Left cardiac atrium (tissue), 4 donors: ENCODE data around the gene CD9. TPM values are rescaled to one million over a fixed set of nuclear protein-coding genes. Genes with fewer than 3 reads are reported as not detected.
"Not testable (repeated sequence)": the region's sequence is repeated elsewhere in the genome, so short reads cannot be mapped to it uniquely, and the experiment has no call there.

ENCODE experiments used
- ATAC-seq, 2 donors: fragments of 200-7000 bp; cut with Tn5 transposase; one replicate each; pipeline ENCODE4 v1.9.1; 2020; ENCODE audit warnings: mild to moderate bottlenecking in 2 of 2, moderate library complexity in 2 of 2
- DNase-seq: peaks from one replicate; pipeline ENCODE4 v3.0.0-alpha.2; 2020
- intact Hi-C, 2 donors: fragments of 100-400 bp; cut with DNase I; formaldehyde crosslinking; loops; one replicate each; pipeline versions ENCODE4 v1.14.1 to v1.15.1; 2022 to 2023
- total RNA-seq, 2 donors: library from RNA; stranded (reverse); fragmentation: NEBNext Ultra II Directional; extraction: Animal tissue kit (Norgen Biotek cat#: 25700); gene quantifications; one replicate each; pipeline ENCODE4 v1.2.1, GENCODE V29; 2021
- donor health status: DM: no; HTN: yes; CAD: no.
- donor health status: DM: no; HTN: yes; CAD: no; lungs with severe emphysema.
- donor health status: DM: yes; HTN: yes; CAD: no.
- donor health status: Dilated cardiomyopathy.

The CD9 gene
- total RNA-seq, 2 donors from 2014 or later, result 55.1 to 167 TPM

DNA sequence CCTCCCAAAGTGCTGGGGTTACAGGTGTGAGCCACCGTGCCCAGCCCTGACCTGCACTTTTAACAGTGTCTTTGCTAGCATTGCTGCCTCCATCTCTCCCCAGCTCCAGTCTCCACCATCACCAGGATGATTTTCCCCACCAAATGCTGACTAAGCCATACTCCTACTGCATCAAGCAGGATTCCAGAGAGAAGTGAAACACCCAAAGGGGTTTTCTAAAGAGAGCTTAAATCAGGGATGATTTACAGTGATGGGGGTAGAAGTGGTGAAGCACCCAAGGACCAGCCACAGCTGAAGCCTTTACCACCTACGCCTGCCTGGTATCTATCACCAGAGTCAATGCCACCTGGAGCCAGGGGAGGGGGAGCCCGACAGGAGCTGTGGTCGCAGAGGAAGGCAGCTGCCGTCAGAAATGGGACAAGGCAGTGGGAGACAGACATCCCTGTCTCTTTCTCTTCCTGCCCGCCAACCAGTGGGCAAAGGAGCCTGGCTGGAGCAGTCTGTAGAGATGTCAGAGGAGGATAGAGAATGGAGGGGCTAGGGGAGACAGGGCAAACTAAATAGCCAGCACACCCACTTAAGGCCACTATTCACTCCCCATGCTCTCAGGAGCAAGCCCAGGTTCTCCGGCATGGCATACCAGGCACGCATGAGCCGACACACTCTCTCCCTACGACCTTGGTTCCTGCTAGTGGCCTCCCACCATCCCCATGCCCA, 22.4 kb upstream of the CD9 start:
- no peak for ATAC-seq
- DNase-seq, result no peak
- intact Hi-C loops, result no loop called here

GRCh38 chr12:6178981-6179761, 21.0 kb upstream of the CD9 start:
- DNase-seq (no peak), ATAC-seq (no peak)
- intact Hi-C loops, result no loop called here

DNA sequence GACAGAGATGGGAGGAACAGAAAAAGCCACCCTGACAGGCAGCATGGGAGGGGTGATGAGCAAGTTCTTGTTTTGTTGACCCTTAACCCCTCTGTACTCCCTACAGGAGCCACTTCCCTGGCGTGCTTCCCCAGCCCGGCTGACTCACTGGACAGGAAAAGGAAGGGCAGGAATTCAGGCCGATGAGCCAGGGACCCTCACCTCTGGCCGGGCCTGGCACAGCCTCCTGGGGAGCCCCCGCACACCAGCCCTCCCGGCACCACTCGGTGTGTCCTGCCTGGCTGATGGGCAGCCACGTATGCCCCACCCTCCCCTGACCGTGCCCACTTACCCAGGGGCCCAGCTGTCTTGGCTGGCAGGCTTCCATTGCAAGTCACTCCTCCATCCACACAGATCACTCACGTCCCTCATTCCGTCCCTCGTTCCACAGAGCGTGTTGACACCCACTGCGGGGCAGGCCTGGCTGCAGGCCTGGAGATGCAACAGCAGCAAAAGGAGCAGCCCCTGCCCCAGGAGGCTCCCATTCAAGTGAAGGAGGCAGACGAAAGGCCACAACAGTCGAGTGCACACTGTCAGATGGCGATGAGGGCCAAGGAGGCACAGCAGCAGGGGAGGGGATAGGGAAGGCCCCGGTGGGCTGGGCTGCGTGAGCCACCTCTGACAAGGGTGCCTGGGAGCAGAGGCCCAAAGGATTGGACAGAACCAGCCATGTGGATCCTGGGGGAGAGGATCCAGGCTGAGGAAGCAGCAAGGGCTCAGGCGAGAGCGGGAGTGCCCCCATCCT, 19.7 kb upstream of the CD9 start:
- DNase-seq, result peak; percentile 89
- intact Hi-C loops, result no loop called here

DNA sequence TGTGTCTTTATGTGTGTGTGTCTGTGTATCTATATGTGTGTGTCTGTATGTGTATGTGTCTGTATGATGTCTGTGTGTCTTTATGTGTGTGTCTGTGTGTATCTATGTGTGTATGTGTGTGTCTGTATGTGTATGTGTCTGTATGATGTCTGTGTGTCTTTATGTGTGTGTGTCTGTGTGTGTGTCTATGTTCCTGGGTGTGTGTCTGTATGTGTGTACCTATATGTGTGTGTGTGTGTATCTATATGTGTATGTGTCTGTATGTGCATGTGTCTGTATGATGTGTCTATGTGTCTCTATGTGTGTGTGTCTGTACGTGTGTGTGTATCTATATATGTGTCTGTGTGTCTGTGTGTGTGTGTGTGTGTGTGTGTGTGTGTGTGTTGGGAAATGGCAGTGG, 19.0 kb upstream of the CD9 start:
- intact Hi-C loops, result no loop called here
- ATAC-seq (no peak), DNase-seq (no peak)

More for the DNA sequence above, 19.7 kb upstream of the CD9 start:
- ATAC-seq, result peak; percentile 40 to 81

GRCh38 chr12:6181583-6182278, 18.5 kb upstream of the CD9 start:
- DNase-seq (no peak), ATAC-seq (no peak)
- intact Hi-C loops, result no loop called here

GRCh38 chr12:6182279-6182898, 17.8 kb upstream of the CD9 start:
- ATAC-seq (peak; percentile 64 to 69), DNase-seq (peak; percentile 81)
- intact Hi-C loops, result no loop called here

- intact Hi-C loops, result no loop called here
- DNase-seq (peak; percentile 27), ATAC-seq (peak; percentile 5 to 34)
Observed at GRCh38 chr12:6183689-6184428, 16.3 kb upstream of the CD9 start.

DNA sequence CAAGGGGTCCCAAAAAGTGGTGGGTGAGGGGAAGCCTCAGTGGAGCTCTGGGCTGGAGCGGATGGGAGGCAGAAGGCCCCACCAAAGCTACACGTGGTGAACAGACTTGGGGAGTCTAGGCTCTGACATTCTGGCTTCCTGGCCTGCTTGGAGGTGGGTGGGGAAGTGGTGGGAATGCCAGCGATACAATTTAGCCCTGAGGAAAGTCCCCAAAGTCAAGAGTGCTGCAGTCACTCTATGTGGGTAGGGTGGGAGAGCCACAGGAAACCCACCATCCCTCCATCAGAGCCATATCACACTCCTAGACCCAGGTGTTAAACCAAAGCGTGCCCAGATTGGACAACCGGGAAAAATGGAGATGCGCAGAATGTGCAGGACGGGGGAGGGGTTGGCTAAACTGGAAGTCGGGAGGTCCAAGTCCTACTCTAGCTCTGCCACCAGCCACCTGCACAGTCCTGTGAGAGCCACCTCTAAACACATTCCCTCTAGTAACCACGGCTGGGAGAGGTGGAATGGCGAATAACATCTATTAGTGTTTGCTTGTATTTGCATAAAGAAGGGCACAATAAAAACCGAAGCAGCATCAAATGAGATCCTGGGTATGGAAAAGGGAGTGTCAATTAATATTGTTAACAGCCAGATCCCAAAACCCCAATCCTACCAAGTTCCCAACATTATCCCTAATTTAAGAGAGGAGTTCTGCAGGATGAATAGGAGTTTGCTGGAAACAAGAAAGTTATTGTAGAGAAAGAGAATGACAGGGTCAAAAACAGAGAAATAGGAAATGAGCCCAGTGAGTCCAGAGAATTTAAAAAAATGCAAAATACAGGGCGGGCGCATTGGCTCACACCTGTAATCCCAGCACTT, 14.0 kb upstream of the CD9 start:
- no peak for DNase-seq
- intact Hi-C loops, result no loop called here
- ATAC-seq, result no peak

DNA sequence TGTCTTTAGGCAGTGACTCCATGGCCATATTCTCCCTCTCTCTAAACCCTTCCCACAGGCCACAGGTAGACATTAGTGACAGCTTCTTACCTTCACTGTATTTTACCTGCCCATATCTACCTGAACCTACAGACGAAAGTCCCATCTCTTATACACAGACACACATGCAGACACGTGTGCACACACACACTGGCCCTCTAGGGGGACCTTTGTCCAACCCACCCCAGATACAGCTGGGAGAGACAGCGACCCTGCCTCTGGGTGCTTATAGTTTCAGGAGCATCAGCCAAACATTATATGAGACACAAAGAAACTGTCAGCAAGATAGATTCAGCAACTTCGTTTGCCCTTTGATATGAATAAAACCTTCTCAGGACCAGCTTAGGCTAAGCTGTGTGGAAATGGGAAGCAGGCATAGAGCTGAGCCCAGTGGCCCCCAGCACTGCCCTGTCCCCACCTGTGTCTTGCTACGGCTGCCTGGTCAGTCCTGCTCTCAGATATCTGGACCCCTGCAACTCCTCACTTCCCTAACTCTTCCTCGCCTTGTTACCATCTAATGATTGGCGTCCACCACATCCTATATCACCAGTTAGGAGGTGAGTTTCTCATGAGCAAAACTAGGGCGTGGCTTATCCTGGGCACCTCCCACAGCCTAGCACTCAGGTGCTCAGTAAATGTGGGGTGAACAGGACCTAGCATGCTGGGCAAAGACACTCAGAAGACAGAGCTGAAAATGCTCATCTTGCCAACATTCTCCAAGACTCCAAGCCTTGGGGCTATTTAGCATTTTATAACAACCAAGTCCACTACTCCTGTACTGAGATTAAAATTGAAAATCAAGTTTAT, 12.0 kb upstream of the CD9 start:
- intact Hi-C loops, result no loop called here
- DNase-seq (peak; percentile 4), ATAC-seq (no peak)

DNA sequence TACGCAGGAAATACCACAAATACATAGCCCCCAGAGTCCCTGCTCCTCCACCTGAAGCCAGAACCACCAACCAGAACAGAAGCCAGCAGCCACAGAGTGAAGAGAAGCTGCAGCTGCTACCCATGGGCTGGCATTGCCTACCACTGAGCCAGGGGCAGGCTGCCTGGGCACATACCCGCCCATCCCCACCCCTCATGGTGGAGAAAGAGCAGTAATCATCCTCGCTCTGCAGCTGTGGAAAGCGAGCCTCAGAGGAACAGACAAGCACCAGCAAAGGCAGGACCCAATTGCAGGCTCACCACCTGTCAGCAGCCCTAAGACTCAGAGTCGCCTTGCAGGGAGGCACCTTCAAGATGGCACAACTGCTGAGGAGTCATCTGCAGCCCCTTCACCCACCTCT, 11.2 kb upstream of the CD9 start:
- intact Hi-C loops, result no loop called here
- ATAC-seq, result no peak
- DNase-seq, result no peak

DNA sequence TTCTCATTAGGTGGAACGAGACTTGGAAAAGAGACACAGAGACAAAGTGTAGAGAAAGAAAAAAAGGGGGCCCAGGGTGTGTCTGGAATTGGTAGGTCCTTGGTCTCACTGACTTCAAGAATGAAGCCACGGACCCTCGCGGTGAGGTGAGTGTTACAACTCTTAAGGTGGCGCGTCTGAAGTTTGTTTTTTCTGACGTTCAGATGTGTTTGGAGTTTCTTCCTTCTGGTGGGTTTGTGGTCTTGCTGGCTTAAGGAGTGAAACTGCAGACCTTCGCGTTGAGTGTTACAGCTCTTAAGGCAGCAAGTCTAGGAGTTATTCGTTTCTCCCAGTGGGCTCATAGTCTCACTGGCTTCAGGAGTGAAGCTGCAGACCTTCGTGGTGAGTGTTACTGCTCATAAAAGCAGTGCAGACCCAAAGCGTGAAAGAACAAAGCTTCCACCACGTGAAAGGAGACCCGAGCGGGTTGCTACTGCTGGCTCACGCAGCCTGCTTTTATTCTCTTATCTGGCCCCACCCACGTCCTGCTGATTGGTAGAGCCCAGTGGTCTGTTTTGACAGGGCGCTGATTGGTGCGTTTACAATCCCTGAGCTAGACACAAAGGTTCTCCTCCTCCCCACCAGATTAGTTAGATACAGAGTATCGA, 10.1 kb upstream of the CD9 start:
- intact Hi-C loops, result loop anchor here in 1 of 2 donors (5.0 kb wide), 1 partner anchor 123 kb away; no protein-coding TSS in a partner anchor
- not testable (repeated sequence) for ATAC-seq

GRCh38 chr12:6190767-6191530, 9.3 kb upstream of the CD9 start:
- not testable (repeated sequence) for ATAC-seq, DNase-seq
- intact Hi-C loops, result loop anchor here in 1 of 2 donors (5.0 kb wide), 1 partner anchor 124 kb away; no protein-coding TSS in a partner anchor

More for the DNA sequence above, 10.1 kb upstream of the CD9 start:
- DNase-seq, result not testable (repeated sequence)

GRCh38 chr12:6192604-6193380, 7.4 kb upstream of the CD9 start:
- ATAC-seq, result no peak
- DNase-seq, result peak; percentile 14
- intact Hi-C loops, result loop anchor here in 1 of 2 donors (5.0 kb wide), 1 partner anchor 125 kb away; no protein-coding TSS in a partner anchor
